Mucosa of gallbladder (tissue), 1 donor: ENCODE data around the gene C1orf87. TPM values are rescaled to one million over a fixed set of nuclear protein-coding genes. Genes with fewer than 3 reads are reported as not detected.

Experiments
- DNase-seq: peaks from one replicate; pipeline ENCODE4 v3.0.0-alpha.2; 2020; ENCODE audit warnings: low spot score
- total RNA-seq: library from RNA; stranded (reverse); gene quantifications from one replicate; pipeline ENCODE4 v1.2.1, GENCODE V29; 2021
- donor health status: DM: no; HTN: no; CAD: no.

The C1orf87 gene
- total RNA-seq, 1 donor from 2014 or later: not detected

- DNase-seq: no peak
Measured at GRCh38 chr1:60063561-60063960, 10.0 kb downstream of the C1orf87 start.

GRCh38 chr1:60059468-60059867 is 14.1 kb downstream of the C1orf87 start:
- no peak for DNase-seq

- no peak for DNase-seq
Measured at GRCh38 chr1:60055336-60055735, 18.2 kb downstream of the C1orf87 start.

GRCh38 chr1:60054374-60054773 is 19.2 kb downstream of the C1orf87 start:
- DNase-seq: no peak

GRCh38 chr1:60052601-60053000 is 21.0 kb downstream of the C1orf87 start:
- DNase-seq: no peak

- no peak for DNase-seq
Measured at GRCh38 chr1:60051191-60051590, 22.4 kb downstream of the C1orf87 start.

- no peak for DNase-seq
Measured at GRCh38 chr1:60049188-60049587, 24.4 kb downstream of the C1orf87 start.

- no peak for DNase-seq
Measured at GRCh38 chr1:60044881-60045280, 28.7 kb downstream of the C1orf87 start.

GRCh38 chr1:60041783-60042182 is 31.8 kb downstream of the C1orf87 start:
- no peak for DNase-seq

- DNase-seq: no peak
Measured at GRCh38 chr1:60037669-60038068, 35.9 kb downstream of the C1orf87 start.

GRCh38 chr1:60036856-60037460 is 36.6 kb downstream of the C1orf87 start:
- DNase-seq: no peak

- DNase-seq: no peak
Measured at GRCh38 chr1:60035921-60036320, 37.6 kb downstream of the C1orf87 start.

GRCh38 chr1:60034999-60035398 is 38.6 kb downstream of the C1orf87 start:
- no peak for DNase-seq

- DNase-seq: no peak
Measured at GRCh38 chr1:60033066-60033465, 40.5 kb downstream of the C1orf87 start.

- DNase-seq: no peak
Measured at GRCh38 chr1:60031146-60031545, 42.4 kb downstream of the C1orf87 start.

GRCh38 chr1:60025552-60025951 is 48.0 kb downstream of the C1orf87 start:
- DNase-seq: no peak

GRCh38 chr1:60017508-60018205 is 55.9 kb downstream of the C1orf87 start:
- no peak for DNase-seq

- no peak for DNase-seq
Measured at GRCh38 chr1:60010690-60011089, 62.9 kb downstream of the C1orf87 start.

GRCh38 chr1:60008500-60008899 is 65.1 kb downstream of the C1orf87 start:
- no peak for DNase-seq

GRCh38 chr1:60000625-60001024 is 72.9 kb downstream of the C1orf87 start:
- no peak for DNase-seq

- DNase-seq: no peak
Measured at GRCh38 chr1:59999746-60000145, 73.8 kb downstream of the C1orf87 start.

GRCh38 chr1:59999006-59999405 is 74.6 kb downstream of the C1orf87 start:
- no peak for DNase-seq

GRCh38 chr1:59997479-59998115 is 76.0 kb downstream of the C1orf87 start:
- no peak for DNase-seq
